Body of pancreas (tissue), 4 donors: ENCODE results near the gene CHCHD1. TPM values are rescaled to one million over a fixed set of nuclear protein-coding genes. Genes with fewer than 3 reads are reported as not detected.
A peak's percentile ranks its signal among the peaks of the same experiment; 100 is the strongest.

Source experiments
- ATAC-seq: fragments of 150-250 bp; one replicate; pipeline ENCODE4 v1.9.1; 2016
- DNase-seq, 4 donors: peaks; one replicate each; pipeline ENCODE4 v3.0.0-alpha.2; 2019
- H3K27ac ChIP-seq, 4 donors: fragments of 200-600 bp; sonication (generic); 1 replicate in 3 of 4; 2 replicates in 1 of 4; pipeline versions ENCODE4 v1.5.1 to v1.6.1; 2016 to 2019; ENCODE audit warnings: mild to moderate bottlenecking in 1 of 4, mixed read lengths in 1 of 4, moderate library complexity in 1 of 4
- H3K27me3 ChIP-seq, 2 donors: fragments of 200-600 bp; sonication (generic); one replicate each; pipeline ENCODE4 v1.6.0; 2016; ENCODE audit warnings: mild to moderate bottlenecking in 1 of 2
- H3K36me3 ChIP-seq, 2 donors: fragments of 200-600 bp; sonication (generic); replicated peaks in 1 of 2; 2 replicates each; pipeline ENCODE4 v1.5.1; 2016; ENCODE audit warnings: low read depth in 2 of 2; ENCODE audit not compliant: insufficient read depth in 1 of 2
- H3K4me1 ChIP-seq: fragments of 200-600 bp; sonication (generic); one replicate; pipeline ENCODE4 v1.6.0; 2016
- H3K4me3 ChIP-seq, 2 donors: fragments of 200-600 bp; sonication (generic); 1 replicate in 1 of 2; 2 replicates in 1 of 2; pipeline ENCODE4 v1.5.1; 2016 to 2019
- H3K9me3 ChIP-seq, 3 donors: fragments of 200-600 bp; sonication (generic); 1 replicate in 2 of 3; 2 replicates in 1 of 3; pipeline ENCODE4 v1.5.1; 2016
- POLR2A ChIP-seq, 3 donors: fragments of 450-650 bp; IDR thresholded peaks; one replicate each; pipeline ENCODE4 v1.6.1; 2016; ENCODE audit warnings: antibody characterized with exemption in 3 of 3, mild to moderate bottlenecking in 2 of 3
- WGBS, 2 donors: methylation state at CpG; one replicate each; pipeline ENCODE4 v1.1.5; 2017; 5-methylcytosine and 5-hydroxymethylcytosine counted together
- intact Hi-C: fragments of 100-400 bp; cut with DNase I; formaldehyde crosslinking; loops from one replicate; pipeline ENCODE4 v1.15.1; 2023
- total RNA-seq, 2 donors: library from RNA; depleted of rRNA; stranded (reverse); fragments of >200 nt; gene quantifications; one replicate each; pipeline ENCODE4 v1.1.0, GENCODE V29; 2016
- TF ChIP-seq, protein P1 (sequence below), 7 experiments: fragments of 450-650 bp in 4 of 7; fragments of 200-600 bp in 3 of 7; sonication (generic) in 3 of 7; IDR thresholded peaks; one replicate each; pipeline ENCODE4 v1.5.1; 2016 to 2019; ENCODE audit warnings: antibody characterized with exemption in 7 of 7

The CHCHD1 gene
- total RNA-seq, 2 donors from 2014 or later, result 9.3 to 15.8 TPM

DNA sequence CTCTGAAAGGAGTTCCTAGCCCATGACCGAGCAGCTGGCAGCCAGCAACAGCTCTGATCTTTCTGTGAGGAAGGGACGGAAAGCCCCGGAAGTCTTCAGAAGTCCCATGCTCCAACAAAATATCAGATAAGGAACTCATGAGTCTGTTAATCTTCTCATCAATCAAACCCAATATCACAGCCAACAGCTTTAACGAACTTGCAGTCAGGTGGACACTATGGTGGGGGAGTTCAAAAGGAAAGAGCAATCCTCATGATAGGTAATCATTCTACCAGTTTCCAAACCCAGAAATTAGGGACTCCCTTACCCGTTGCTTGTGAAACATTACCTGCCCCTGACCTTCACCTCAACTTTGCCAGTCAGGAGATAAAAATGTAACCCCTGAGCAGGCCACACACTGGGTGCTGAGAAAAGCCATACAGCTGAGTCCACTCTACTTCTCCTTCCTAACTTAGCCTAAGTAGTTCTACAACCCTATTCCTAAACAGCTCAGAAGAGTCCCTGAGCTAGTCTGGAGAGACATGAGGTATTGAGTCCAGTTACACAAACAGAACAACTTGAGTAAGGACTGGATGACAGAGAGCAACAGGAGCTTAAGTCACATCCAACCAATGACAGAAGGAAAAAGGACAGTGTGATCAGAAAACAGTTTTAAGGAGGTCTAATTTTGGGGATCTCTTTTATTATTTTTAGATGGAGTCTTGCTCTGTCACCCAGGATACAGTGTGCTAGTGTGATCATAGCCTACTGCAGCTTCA is 27.4 kb downstream of the CHCHD1 start:
- no peak overlapping the region for H3K4me3 ChIP-seq
- peaks cover 0 to 15% of the 10 kb centered on the region in 2 donors for H3K36me3 ChIP-seq
- no peak for ATAC-seq
- H3K27me3 ChIP-seq, result no peaks in the 10 kb centered on the region
- no peak for TF ChIP-seq POLR2A (IDR thresholded peaks at IDR 0.05)
- TF ChIP-seq, protein P1, sequence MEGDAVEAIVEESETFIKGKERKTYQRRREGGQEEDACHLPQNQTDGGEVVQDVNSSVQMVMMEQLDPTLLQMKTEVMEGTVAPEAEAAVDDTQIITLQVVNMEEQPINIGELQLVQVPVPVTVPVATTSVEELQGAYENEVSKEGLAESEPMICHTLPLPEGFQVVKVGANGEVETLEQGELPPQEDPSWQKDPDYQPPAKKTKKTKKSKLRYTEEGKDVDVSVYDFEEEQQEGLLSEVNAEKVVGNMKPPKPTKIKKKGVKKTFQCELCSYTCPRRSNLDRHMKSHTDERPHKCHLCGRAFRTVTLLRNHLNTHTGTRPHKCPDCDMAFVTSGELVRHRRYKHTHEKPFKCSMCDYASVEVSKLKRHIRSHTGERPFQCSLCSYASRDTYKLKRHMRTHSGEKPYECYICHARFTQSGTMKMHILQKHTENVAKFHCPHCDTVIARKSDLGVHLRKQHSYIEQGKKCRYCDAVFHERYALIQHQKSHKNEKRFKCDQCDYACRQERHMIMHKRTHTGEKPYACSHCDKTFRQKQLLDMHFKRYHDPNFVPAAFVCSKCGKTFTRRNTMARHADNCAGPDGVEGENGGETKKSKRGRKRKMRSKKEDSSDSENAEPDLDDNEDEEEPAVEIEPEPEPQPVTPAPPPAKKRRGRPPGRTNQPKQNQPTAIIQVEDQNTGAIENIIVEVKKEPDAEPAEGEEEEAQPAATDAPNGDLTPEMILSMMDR (IDR thresholded peaks at IDR 0.05), result no peak
- WGBS, 2 donors, result 22 to 34% methylated on average over 4 to 5 of the region's 5 CpGs
- DNase-seq, result no peak
- peaks cover 31% of the 10 kb centered on the region for H3K4me1 ChIP-seq
- H3K27ac ChIP-seq, result peak overlapping the region in 2 of 4 donors; percentile 5 to 17
- H3K9me3 ChIP-seq, result no peaks in the 10 kb centered on the region
- intact Hi-C loops, result no loop called here

DNA sequence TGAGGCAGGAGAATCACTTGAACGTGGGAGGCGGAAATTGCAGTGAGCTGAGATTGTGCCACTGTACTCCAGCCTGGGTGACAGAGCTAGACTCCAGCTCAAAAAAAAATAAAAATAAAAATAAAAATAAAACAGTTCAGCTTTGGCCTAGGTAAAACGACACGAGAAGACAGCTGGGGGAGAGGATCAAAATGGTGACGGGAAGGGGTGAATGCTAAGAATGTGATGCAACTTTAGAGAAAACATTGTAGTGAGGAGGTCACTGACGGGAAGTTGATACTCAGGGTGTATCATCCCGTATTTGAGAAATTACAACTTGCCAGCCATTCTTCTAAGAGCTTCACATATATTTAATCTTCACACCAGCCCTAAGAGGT is 28.5 kb downstream of the CHCHD1 start:
- intact Hi-C loops, result no loop called here
- H3K9me3 ChIP-seq, result no peaks in the 10 kb centered on the region
- peaks cover 31% of the 10 kb centered on the region for H3K4me1 ChIP-seq
- H3K27ac ChIP-seq, result peak overlapping the region in 1 of 4 donors; percentile 94
- 70 to 73% methylated on average over 7 of the region's 7 CpGs for WGBS, 2 donors
- ATAC-seq (no peak), DNase-seq (no peak)
- no peaks in the 10 kb centered on the region for H3K27me3 ChIP-seq
- H3K4me3 ChIP-seq, result peak overlapping the region; percentile 83 to 96
- peaks cover 0 to 15% of the 10 kb centered on the region in 2 donors for H3K36me3 ChIP-seq
- TF ChIP-seq, protein P1 (IDR thresholded peaks at IDR 0.05), result no peak
- TF ChIP-seq POLR2A (IDR thresholded peaks at IDR 0.05), result no peak

DNA sequence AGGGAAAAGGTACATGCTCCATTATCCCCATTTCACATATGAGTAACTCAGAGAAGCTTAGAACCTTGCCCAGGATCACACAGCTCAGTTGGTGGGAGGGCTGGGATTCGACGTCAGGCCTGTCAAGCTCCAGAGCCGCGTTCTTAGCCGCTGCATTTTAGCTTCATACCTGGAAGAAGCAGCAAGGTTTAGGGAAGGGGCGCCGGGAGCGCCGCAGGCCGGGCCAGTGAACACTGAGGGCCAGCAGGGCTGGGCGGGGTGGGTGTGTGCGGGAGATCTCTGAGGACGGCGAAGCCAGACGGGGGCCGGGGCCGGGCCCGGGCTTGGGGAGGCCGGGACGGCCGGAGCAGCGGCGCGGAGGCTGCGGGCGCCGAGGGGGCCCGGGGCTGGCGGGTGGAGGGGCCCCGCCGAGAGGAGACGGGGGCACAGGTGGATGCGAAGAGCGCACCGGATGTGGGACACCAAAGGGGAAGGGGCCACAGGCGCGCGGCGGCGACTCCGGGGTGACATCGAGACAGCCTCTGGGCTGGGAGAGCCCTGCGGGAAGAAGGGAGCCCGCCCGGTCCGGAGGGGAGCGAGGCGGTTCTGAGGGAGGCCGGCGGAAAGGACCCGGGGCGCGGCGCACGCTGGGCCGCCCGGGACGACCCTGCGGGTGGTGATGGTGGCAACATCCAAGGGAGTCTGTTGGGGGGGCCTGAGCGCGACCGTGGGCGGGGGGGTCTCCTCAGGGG is 29.1 kb downstream of the CHCHD1 start:
- Histone ChIP-seq H3K4me1 (peaks cover 31% of the 10 kb centered on the region), H3K4me3 (peak overlapping the region; percentile 83 to 96), H3K27me3 (no peaks in the 10 kb centered on the region), H3K27ac (peak overlapping the region; percentile 64 to 94 (median 86)), H3K9me3 (no peaks in the 10 kb centered on the region), H3K36me3 (peaks cover 0 to 11% of the 10 kb centered on the region in 2 donors)
- 0 to 1% methylated on average over 15 to 63 of the region's 63 CpGs for WGBS, 2 donors
- intact Hi-C loops, result no loop called here
- TF ChIP-seq, protein P1 (IDR thresholded peaks at IDR 0.05), result no peak
- TF ChIP-seq POLR2A (IDR thresholded peaks at IDR 0.05), result no peak
- DNase-seq (peak in 3 of 4 donors; percentile 29 to 33 (median 31)), ATAC-seq (peak; percentile 17)

DNA sequence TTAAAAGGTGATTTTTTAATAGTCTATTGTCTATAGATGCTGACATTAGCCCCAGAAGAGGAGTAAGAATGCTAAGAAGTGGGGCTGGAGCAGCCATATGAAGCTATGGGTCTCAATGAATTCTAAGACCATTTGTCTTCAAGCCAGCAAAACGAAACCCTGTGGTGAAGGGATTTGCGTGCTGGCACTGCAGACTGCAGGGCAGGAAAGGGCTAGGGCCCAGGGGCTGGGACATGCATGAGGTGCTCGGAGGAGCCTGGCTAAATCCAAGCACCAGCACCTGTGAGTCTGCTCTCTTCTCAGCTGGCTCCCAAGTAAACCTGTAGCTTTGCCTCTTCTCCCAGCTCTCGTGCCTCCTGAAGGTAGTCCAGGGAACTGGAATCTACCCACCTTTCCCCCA is 30.8 kb downstream of the CHCHD1 start:
- TF ChIP-seq, protein P1 (IDR thresholded peaks at IDR 0.05), result no peak
- TF ChIP-seq POLR2A (IDR thresholded peaks at IDR 0.05), result no peak
- Histone ChIP-seq H3K27ac (no peak overlapping the region), H3K4me1 (peaks cover 25% of the 10 kb centered on the region), H3K36me3 (no peaks in the 10 kb centered on the region), H3K27me3 (no peaks in the 10 kb centered on the region), H3K9me3 (no peaks in the 10 kb centered on the region), H3K4me3 (no peak overlapping the region)
- no peak for ATAC-seq
- intact Hi-C loops, result no loop called here
- no peak for DNase-seq
- WGBS, 2 donors, result 87 to 90% methylated on average over 4 of the region's 4 CpGs
